ENCODE measurements around the gene NLN.

Gene NLN

GRCh38 chr5:65854925-65855324, 132.9 kb downstream of the NLN start:
- TF ChIP-seq, protein P1, sequence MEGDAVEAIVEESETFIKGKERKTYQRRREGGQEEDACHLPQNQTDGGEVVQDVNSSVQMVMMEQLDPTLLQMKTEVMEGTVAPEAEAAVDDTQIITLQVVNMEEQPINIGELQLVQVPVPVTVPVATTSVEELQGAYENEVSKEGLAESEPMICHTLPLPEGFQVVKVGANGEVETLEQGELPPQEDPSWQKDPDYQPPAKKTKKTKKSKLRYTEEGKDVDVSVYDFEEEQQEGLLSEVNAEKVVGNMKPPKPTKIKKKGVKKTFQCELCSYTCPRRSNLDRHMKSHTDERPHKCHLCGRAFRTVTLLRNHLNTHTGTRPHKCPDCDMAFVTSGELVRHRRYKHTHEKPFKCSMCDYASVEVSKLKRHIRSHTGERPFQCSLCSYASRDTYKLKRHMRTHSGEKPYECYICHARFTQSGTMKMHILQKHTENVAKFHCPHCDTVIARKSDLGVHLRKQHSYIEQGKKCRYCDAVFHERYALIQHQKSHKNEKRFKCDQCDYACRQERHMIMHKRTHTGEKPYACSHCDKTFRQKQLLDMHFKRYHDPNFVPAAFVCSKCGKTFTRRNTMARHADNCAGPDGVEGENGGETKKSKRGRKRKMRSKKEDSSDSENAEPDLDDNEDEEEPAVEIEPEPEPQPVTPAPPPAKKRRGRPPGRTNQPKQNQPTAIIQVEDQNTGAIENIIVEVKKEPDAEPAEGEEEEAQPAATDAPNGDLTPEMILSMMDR (IDR thresholded peaks at IDR 0.05; ENCODE audit: borderline replicate concordance, extremely low read depth, low read length, poor library complexity, severe bottlenecking), result no peak
- no peak for TF ChIP-seq EZH2 (IDR thresholded peaks at IDR 0.05; ENCODE audit: borderline replicate concordance, low read depth, low read length, severe bottlenecking)
- Histone ChIP-seq H3K4me3 (ENCODE audit: low read depth in 1 of 2, low read length in 2 of 2) (no peak overlapping the region), H3K27ac (ENCODE audit: low read length) (no peak overlapping the region), H3K4me2 (ENCODE audit: insufficient read depth, low read length) (no peak overlapping the region), H3K79me2 (ENCODE audit: insufficient read depth, low read length) (no peaks in the 10 kb centered on the region), H3K9me3 (ENCODE audit: insufficient read depth, low read length, severe bottlenecking) (no peaks in the 10 kb centered on the region), H3K36me3 (ENCODE audit: insufficient read depth, low read length) (no peaks in the 10 kb centered on the region), H4K20me1 (ENCODE audit: insufficient read depth, low read length) (no peaks in the 10 kb centered on the region), H3K9ac (ENCODE audit: low read depth, low read length) (no peak overlapping the region), H2AFZ (ENCODE audit: low read depth, low read length) (no peak overlapping the region), H3K4me1 (ENCODE audit: insufficient read depth, low read length) (no peaks in the 10 kb centered on the region), H3K27me3 (ENCODE audit: insufficient read depth, low read length, poor library complexity) (no peaks in the 10 kb centered on the region)
- ATAC-seq (ENCODE audit: insufficient read depth, low read depth) (no peak), DNase-seq (no peak)

DNA sequence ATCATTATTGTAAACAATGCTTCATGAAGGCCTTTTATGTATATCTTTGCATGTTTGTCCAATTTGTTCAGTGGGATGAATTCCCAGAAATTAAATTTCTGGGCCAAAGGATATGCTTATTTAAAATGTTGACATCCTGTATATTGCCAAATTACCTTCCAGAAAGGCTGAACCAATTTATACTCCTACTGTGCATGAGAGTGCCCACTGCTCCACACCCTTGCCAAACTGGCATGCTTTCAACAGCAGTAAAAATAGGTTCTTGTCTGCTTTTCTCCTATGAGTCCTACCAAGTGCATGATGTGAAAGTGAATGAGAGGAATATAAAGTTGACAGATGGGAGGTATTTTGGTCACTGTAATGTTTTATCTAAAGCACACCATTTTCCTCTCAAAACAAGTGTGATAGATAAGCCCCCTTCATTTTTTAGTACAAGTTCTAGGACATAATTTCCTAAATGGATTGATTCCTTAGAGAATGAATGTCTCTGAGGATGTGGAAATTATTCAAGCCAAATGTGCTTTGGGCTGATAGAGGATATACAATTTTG, 133.8 kb downstream of the NLN start:
- Histone ChIP-seq H3K4me2 (ENCODE audit: insufficient read depth, low read length) (no peak overlapping the region), H3K4me3 (ENCODE audit: low read depth in 1 of 2, low read length in 2 of 2) (no peak overlapping the region), H3K79me2 (ENCODE audit: insufficient read depth, low read length) (no peaks in the 10 kb centered on the region), H3K9me3 (ENCODE audit: insufficient read depth, low read length, severe bottlenecking) (no peaks in the 10 kb centered on the region), H3K36me3 (ENCODE audit: insufficient read depth, low read length) (no peaks in the 10 kb centered on the region), H3K9ac (ENCODE audit: low read depth, low read length) (no peak overlapping the region), H2AFZ (ENCODE audit: low read depth, low read length) (no peak overlapping the region), H4K20me1 (ENCODE audit: insufficient read depth, low read length) (no peaks in the 10 kb centered on the region), H3K27ac (ENCODE audit: low read length) (no peak overlapping the region), H3K27me3 (ENCODE audit: insufficient read depth, low read length, poor library complexity) (no peaks in the 10 kb centered on the region), H3K4me1 (ENCODE audit: insufficient read depth, low read length) (no peaks in the 10 kb centered on the region)
- no peak for TF ChIP-seq EZH2 (IDR thresholded peaks at IDR 0.05; ENCODE audit: borderline replicate concordance, low read depth, low read length, severe bottlenecking)
- TF ChIP-seq, protein P1 (IDR thresholded peaks at IDR 0.05; ENCODE audit: borderline replicate concordance, extremely low read depth, low read length, poor library complexity, severe bottlenecking), result no peak
- DNase-seq (no peak), ATAC-seq (ENCODE audit: insufficient read depth, low read depth) (no peak)

DNA sequence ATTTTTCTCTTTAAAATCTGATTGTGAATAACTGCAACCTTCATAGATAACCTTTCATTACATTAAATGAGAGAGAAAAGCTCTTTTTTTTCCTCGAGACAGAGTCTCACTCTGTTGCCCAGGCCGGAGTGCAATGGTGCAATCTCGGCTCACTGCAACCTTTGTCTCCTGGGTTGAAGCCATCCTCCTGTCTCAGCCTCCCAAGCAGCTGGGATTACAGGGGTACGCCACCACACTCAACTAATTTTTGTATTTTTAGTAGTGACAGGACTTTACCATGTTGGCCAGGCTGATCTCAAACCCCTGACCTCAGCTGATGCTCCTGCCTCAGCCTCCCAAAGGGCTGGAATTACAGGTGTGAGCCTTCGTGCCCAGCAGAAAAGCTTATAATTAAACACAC, 134.5 kb downstream of the NLN start:
- no peak overlapping the region for H3K4me2 ChIP-seq (ENCODE audit: insufficient read depth, low read length)
- H3K27ac ChIP-seq (ENCODE audit: low read length), result no peak overlapping the region
- no peaks in the 10 kb centered on the region for H4K20me1 ChIP-seq (ENCODE audit: insufficient read depth, low read length)
- TF ChIP-seq, protein P1 (IDR thresholded peaks at IDR 0.05; ENCODE audit: borderline replicate concordance, extremely low read depth, low read length, poor library complexity, severe bottlenecking), result no peak
- TF ChIP-seq EZH2 (IDR thresholded peaks at IDR 0.05; ENCODE audit: borderline replicate concordance, low read depth, low read length, severe bottlenecking), result no peak
- H2AFZ ChIP-seq (ENCODE audit: low read depth, low read length), result no peak overlapping the region
- no peaks in the 10 kb centered on the region for H3K79me2 ChIP-seq (ENCODE audit: insufficient read depth, low read length)
- no peaks in the 10 kb centered on the region for H3K4me1 ChIP-seq (ENCODE audit: insufficient read depth, low read length)
- ATAC-seq (ENCODE audit: insufficient read depth, low read depth) (no peak), DNase-seq (no peak)
- no peak overlapping the region for H3K4me3 ChIP-seq (ENCODE audit: low read depth in 1 of 2, low read length in 2 of 2)
- H3K27me3 ChIP-seq (ENCODE audit: insufficient read depth, low read length, poor library complexity), result no peaks in the 10 kb centered on the region
- no peak overlapping the region for H3K9ac ChIP-seq (ENCODE audit: low read depth, low read length)
- no peaks in the 10 kb centered on the region for H3K9me3 ChIP-seq (ENCODE audit: insufficient read depth, low read length, severe bottlenecking)
- H3K36me3 ChIP-seq (ENCODE audit: insufficient read depth, low read length), result no peaks in the 10 kb centered on the region

DNA sequence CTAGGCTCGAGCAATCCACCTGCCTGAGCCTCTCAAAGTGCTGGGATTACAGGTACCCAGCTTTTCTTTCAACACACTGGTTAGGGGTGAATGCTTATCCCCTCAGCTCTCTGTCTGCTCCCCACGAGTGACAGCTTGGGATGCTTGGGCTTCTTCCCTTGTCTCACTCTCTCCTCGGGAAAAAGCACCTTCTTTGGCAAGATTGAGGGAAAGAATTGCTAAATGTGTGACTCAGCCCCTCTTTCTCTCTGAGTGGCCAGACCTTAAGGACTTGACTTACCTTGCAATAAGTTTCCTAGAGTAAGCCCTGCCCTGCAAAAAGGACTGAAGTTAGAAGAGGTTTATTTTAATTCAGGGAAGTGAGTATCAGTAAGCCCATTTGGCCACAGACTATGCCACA, 136.3 kb downstream of the NLN start:
- Histone ChIP-seq H3K4me3 (ENCODE audit: low read depth in 1 of 2, low read length in 2 of 2) (no peak overlapping the region), H3K9ac (ENCODE audit: low read depth, low read length) (no peak overlapping the region), H2AFZ (ENCODE audit: low read depth, low read length) (no peak overlapping the region), H3K4me2 (ENCODE audit: insufficient read depth, low read length) (no peak overlapping the region), H3K9me3 (ENCODE audit: insufficient read depth, low read length, severe bottlenecking) (no peaks in the 10 kb centered on the region), H3K79me2 (ENCODE audit: insufficient read depth, low read length) (no peaks in the 10 kb centered on the region), H3K27ac (ENCODE audit: low read length) (no peak overlapping the region), H3K36me3 (ENCODE audit: insufficient read depth, low read length) (no peaks in the 10 kb centered on the region), H4K20me1 (ENCODE audit: insufficient read depth, low read length) (no peaks in the 10 kb centered on the region), H3K4me1 (ENCODE audit: insufficient read depth, low read length) (no peaks in the 10 kb centered on the region), H3K27me3 (ENCODE audit: insufficient read depth, low read length, poor library complexity) (no peaks in the 10 kb centered on the region)
- TF ChIP-seq, protein P1 (IDR thresholded peaks at IDR 0.05; ENCODE audit: borderline replicate concordance, extremely low read depth, low read length, poor library complexity, severe bottlenecking), result no peak
- TF ChIP-seq EZH2 (IDR thresholded peaks at IDR 0.05; ENCODE audit: borderline replicate concordance, low read depth, low read length, severe bottlenecking), result no peak
- ATAC-seq (ENCODE audit: insufficient read depth, low read depth) (no peak), DNase-seq (no peak)

All from DND-41 (cell line).